ENCODE data around the gene CEACAM5. TPM values are rescaled to one million over a fixed set of nuclear protein-coding genes. Genes with fewer than 3 reads are reported as not detected.

The CEACAM5 gene
- total RNA-seq, result not detected in 2 replicates

DNA sequence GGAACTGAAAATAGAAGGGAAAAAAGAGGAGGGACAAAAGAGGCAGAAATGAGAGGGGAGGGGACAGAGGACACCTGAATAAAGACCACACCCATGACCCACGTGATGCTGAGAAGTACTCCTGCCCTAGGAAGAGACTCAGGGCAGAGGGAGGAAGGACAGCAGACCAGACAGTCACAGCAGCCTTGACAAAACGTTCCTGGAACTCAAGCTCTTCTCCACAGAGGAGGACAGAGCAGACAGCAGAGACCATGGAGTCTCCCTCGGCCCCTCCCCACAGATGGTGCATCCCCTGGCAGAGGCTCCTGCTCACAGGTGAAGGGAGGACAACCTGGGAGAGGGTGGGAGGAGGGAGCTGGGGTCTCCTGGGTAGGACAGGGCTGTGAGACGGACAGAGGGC lies at the start of gene CEACAM5:
CEACAM5 (plus strand) TSS at position 146 of the 400 bp plus-strand sequence; CDS start at position 252, 106 bp downstream.

DNA sequence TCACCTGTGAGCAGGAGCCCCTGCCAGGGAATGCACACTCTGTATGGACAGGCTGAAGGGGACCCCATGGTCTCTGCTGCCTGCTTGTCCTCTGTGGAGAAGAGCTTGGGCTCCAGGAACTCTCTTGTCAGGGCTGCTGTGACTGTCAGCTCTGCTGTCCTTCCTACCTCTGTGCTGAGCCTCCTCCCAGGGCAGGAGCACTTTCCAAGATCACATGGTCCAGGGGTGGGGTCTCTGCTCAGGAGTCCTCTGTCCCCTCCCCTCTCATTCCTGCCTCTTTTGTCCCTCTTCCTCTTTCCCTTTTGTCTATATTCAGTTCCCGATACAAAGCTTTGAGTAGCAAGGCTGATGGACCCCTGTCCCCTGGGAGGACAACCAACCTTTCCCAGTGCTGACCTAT lies 20.3 kb upstream of the CEACAM5 start, which contains the start of gene CEACAM7:
CEACAM7 (minus strand) TSS at position 173 of the 400 bp plus-strand sequence; CDS start at position 68, 105 bp downstream.

DNA sequence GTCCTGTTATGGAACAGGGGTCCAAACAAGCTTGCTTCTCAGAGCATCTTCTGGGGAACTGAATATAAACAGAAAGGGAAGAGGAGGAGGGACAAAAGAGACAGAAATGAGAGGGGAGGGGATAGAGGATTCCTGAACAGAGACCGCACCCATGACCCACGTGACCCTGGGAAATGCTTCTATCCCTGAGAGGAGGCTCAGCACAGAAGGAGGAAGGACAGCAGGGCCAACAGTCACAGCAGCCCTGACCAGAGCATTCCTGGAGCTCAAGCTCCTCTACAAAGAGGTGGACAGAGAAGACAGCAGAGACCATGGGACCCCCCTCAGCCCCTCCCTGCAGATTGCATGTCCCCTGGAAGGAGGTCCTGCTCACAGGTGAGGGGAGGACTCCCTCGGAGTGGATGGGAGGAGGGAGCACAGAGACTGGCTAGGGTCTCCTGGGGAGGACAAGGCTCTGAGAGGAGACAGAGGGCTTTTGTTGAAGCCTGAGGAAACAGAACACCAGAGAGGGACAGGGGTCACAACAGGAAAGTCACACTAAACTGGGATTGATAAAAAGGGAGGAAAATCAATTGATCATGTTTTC lies 47.0 kb downstream of the CEACAM5 start, which contains the start of gene CEACAM6:
CEACAM6 (plus strand) TSS at position 203 of the 586 bp plus-strand sequence; CDS start at position 312, 109 bp downstream.

Other genes with a start within 250 kb of the CEACAM5 start
- gene CEACAM21, start 132.5 kb upstream of the CEACAM5 start, total RNA-seq, result not detected in 2 replicates
- not detected in 2 replicates for gene CEACAM4, start 81.6 kb upstream of the CEACAM5 start, total RNA-seq
- not detected in 2 replicates for gene CEACAM7, start 20.4 kb upstream of the CEACAM5 start, total RNA-seq
- not detected in 2 replicates for gene CEACAM6, start 46.9 kb downstream of the CEACAM5 start, total RNA-seq
- gene CEACAM3, start 88.0 kb downstream of the CEACAM5 start, total RNA-seq, result not detected in 2 replicates
- not detected in 2 replicates for gene LYPD4, start 136.1 kb downstream of the CEACAM5 start, total RNA-seq
- gene DMRTC2, start 136.4 kb downstream of the CEACAM5 start, total RNA-seq, result not detected in 2 replicates
- gene RPS19, start 151.6 kb downstream of the CEACAM5 start, total RNA-seq, result 959 and 1,046 TPM in 2 replicates
- 0.17 TPM in 1 of 2 replicates, not detected in the other for gene CD79A, start 168.7 kb downstream of the CEACAM5 start, total RNA-seq
- gene ARHGEF1, start 174.6 kb downstream of the CEACAM5 start, total RNA-seq, result 37.5 and 39.9 TPM in 2 replicates
- gene ERFL, start 219.8 kb downstream of the CEACAM5 start, total RNA-seq, result under 0.01 TPM in 1 of 2 replicates, not detected in the other